Measurements from ENCODE around the gene C3. TPM values are rescaled to one million over a fixed set of nuclear protein-coding genes. Genes with fewer than 3 reads are reported as not detected.

The C3 gene
- total RNA-seq, 1 experiment from 2014 or later: 7.0 TPM

GRCh38 chr19:6712692-6713670 lies 7.5 kb downstream of the C3 start:
- intact Hi-C loops (cut with micrococcal nuclease): no loop called here
- H4K20me1 ChIP-seq (ENCODE audit: insufficient read depth): no peaks in the 10 kb centered on the region
- POLR2A ChIA-PET: no interaction called here

GRCh38 chr19:6712231-6712630 lies 8.2 kb downstream of the C3 start:
- ChIA-PET POLR2A (no interaction called here), RAD21 (ENCODE audit: low non-redundant PET in 1 of 2, low total read pairs in 2 of 2, uncharacterized antibody in 2 of 2, unreplicated experiment in 2 of 2) (no interaction called here), CTCF (no interaction called here)
- no peak overlapping the region for H3K27ac ChIP-seq (ENCODE audit: low read depth, low read length)
- BruUV-seq (replicated peaks): no TSS peak
- no peaks in the 10 kb centered on the region for H3K36me3 ChIP-seq (ENCODE audit: control insufficient read depth in 1 of 2, insufficient read depth in 2 of 2, low read length in 2 of 2)
- H3K9me3 ChIP-seq (ENCODE audit: control insufficient read depth in 1 of 2, insufficient read depth in 1 of 2, low read depth in 1 of 2, low read length in 2 of 2): no peaks in the 10 kb centered on the region
- DNase-seq (ENCODE audit: low read depth, low spot score) (no peak), ATAC-seq (no peak)
- H3K9me2 ChIP-seq (ENCODE audit: insufficient read depth): no peaks in the 10 kb centered on the region
- no peaks in the 10 kb centered on the region; the same call in 1 of the 2 replicates for H3K27me3 ChIP-seq (ENCODE audit: insufficient read depth, low read length)
- H3K79me2 ChIP-seq (ENCODE audit: insufficient read depth, low read length): no peaks in the 10 kb centered on the region
- H4K20me1 ChIP-seq (ENCODE audit: insufficient read depth): no peaks in the 10 kb centered on the region
- no peak overlapping the region for H3K4me3 ChIP-seq (replicated peaks in 1 of 2; ENCODE audit: low read depth in 1 of 2, low read length in 2 of 2)
- no peak overlapping the region for H2AFZ ChIP-seq (ENCODE audit: low read depth, low read length, poor library complexity, severe bottlenecking)
- no peak overlapping the region for H3K4me2 ChIP-seq (ENCODE audit: low read length)
- intact Hi-C loops (cut with micrococcal nuclease): no loop called here
- H3K4me1 ChIP-seq (ENCODE audit: control insufficient read depth in 1 of 2, insufficient read depth in 2 of 2, low read length in 2 of 2): 0 out of 4 replicates have a peak, but pooled peaks cover 0 to under 1% of the 10 kb centered on the region in 2 experiments
- no peak overlapping the region for H3K9ac ChIP-seq (ENCODE audit: low read length)
- no peak for TF ChIP-seq ATF3 (IDR thresholded peaks at IDR 0.05)
- TF ChIP-seq JUND (IDR thresholded peaks at IDR 0.05): no peak
- TF ChIP-seq SP1 (IDR thresholded peaks at IDR 0.05; ENCODE audit: low read depth): no peak
- TF ChIP-seq MAX (IDR thresholded peaks at IDR 0.05): no peak
- TF ChIP-seq CTCF (IDR thresholded peaks at IDR 0.05 in 2 of 3, conservative IDR thresholded peaks at IDR 0.05 in 1 of 3; ENCODE audit: borderline replicate concordance in 1 of 3, insufficient read depth in 1 of 3, low read depth in 2 of 3, low read length in 2 of 3): no peak
- no peak for TF ChIP-seq CEBPB (IDR thresholded peaks at IDR 0.05; ENCODE audit: low read depth)
- TF ChIP-seq EZH2phosphoT487 (IDR thresholded peaks at IDR 0.05; ENCODE audit: borderline replicate concordance): no peak
- TF ChIP-seq ZFX (IDR thresholded peaks at IDR 0.05): no peak
- no peak for TF ChIP-seq FOSL1 (IDR thresholded peaks at IDR 0.05; ENCODE audit: low read depth)
- no peak for TF ChIP-seq TCF7L2 (IDR thresholded peaks at IDR 0.05; ENCODE audit: borderline replicate concordance, extremely low read depth, insufficient read depth, insufficient read length)
- no peak for TF ChIP-seq EZH2 (IDR thresholded peaks at IDR 0.05)

More at GRCh38 chr19:6712692-6713670, 7.5 kb downstream of the C3 start:
- H3K9me2 ChIP-seq (ENCODE audit: insufficient read depth): no peaks in the 10 kb centered on the region
- no TSS peak for BruUV-seq (replicated peaks)
- DNase-seq (ENCODE audit: low read depth, low spot score) (no peak), ATAC-seq (no peak)
- H3K79me2 ChIP-seq (ENCODE audit: insufficient read depth, low read length): no peaks in the 10 kb centered on the region
- CTCF ChIA-PET: no interaction called here
- no peaks in the 10 kb centered on the region for H3K36me3 ChIP-seq (ENCODE audit: control insufficient read depth in 1 of 2, insufficient read depth in 2 of 2, low read length in 2 of 2)
- H3K27ac ChIP-seq (ENCODE audit: low read depth, low read length): no peak overlapping the region
- RAD21 ChIA-PET (ENCODE audit: low non-redundant PET in 1 of 2, low total read pairs in 2 of 2, uncharacterized antibody in 2 of 2, unreplicated experiment in 2 of 2): no interaction called here
- H3K4me3 ChIP-seq (replicated peaks in 1 of 2; ENCODE audit: low read depth in 1 of 2, low read length in 2 of 2): no peak overlapping the region
- no peak overlapping the region for H2AFZ ChIP-seq (ENCODE audit: low read depth, low read length, poor library complexity, severe bottlenecking)
- no peaks in the 10 kb centered on the region; the same call in 1 of the 2 replicates for H3K27me3 ChIP-seq (ENCODE audit: insufficient read depth, low read length)
- H3K4me1 ChIP-seq (ENCODE audit: control insufficient read depth in 1 of 2, insufficient read depth in 2 of 2, low read length in 2 of 2): peaks cover 0 to 8% of the 10 kb centered on the region in 2 experiments; a peak in 1 of 4 replicates
- TF ChIP-seq CEBPB (IDR thresholded peaks at IDR 0.05; ENCODE audit: low read depth): no peak
- no peak for TF ChIP-seq ZFX (IDR thresholded peaks at IDR 0.05)
- TF ChIP-seq EGR1 (IDR thresholded peaks at IDR 0.05; ENCODE audit: low read depth): no peak
- TF ChIP-seq JUND (IDR thresholded peaks at IDR 0.05): no peak
- no peak for TF ChIP-seq POLR2AphosphoS5 (IDR thresholded peaks at IDR 0.05; ENCODE audit: low read depth, low read length)
- no peak for TF ChIP-seq ELF1 (IDR thresholded peaks at IDR 0.05; ENCODE audit: borderline replicate concordance, low read depth)
- no peak for TF ChIP-seq MAX (IDR thresholded peaks at IDR 0.05)
- no peak for TF ChIP-seq SP1 (IDR thresholded peaks at IDR 0.05; ENCODE audit: low read depth)
- no peak for TF ChIP-seq EZH2 (IDR thresholded peaks at IDR 0.05)
- no peak for TF ChIP-seq ATF3 (IDR thresholded peaks at IDR 0.05)
- no peak for TF ChIP-seq TCF7L2 (IDR thresholded peaks at IDR 0.05; ENCODE audit: borderline replicate concordance, extremely low read depth, insufficient read depth, insufficient read length)
- no peak overlapping the region for H3K4me2 ChIP-seq (ENCODE audit: low read length)
- H3K9me3 ChIP-seq (ENCODE audit: control insufficient read depth in 1 of 2, insufficient read depth in 1 of 2, low read depth in 1 of 2, low read length in 2 of 2): no peaks in the 10 kb centered on the region
- H3K9ac ChIP-seq (ENCODE audit: low read length): no peak overlapping the region
